Vein endothelial cell (primary cell): ENCODE data around the gene ALCAM. TPM values are rescaled to one million over a fixed set of nuclear protein-coding genes. Genes with fewer than 3 reads are reported as not detected.

Experiments used
- total RNA-seq: library from RNA; depleted of rRNA; stranded (reverse); fragments of >200 nt; gene quantifications from 2 replicates; pipeline ENCODE4 v1.2.3, GENCODE V29; 2012

ALCAM gene
- total RNA-seq, result 130 and 137 TPM in 2 replicates

DNA sequence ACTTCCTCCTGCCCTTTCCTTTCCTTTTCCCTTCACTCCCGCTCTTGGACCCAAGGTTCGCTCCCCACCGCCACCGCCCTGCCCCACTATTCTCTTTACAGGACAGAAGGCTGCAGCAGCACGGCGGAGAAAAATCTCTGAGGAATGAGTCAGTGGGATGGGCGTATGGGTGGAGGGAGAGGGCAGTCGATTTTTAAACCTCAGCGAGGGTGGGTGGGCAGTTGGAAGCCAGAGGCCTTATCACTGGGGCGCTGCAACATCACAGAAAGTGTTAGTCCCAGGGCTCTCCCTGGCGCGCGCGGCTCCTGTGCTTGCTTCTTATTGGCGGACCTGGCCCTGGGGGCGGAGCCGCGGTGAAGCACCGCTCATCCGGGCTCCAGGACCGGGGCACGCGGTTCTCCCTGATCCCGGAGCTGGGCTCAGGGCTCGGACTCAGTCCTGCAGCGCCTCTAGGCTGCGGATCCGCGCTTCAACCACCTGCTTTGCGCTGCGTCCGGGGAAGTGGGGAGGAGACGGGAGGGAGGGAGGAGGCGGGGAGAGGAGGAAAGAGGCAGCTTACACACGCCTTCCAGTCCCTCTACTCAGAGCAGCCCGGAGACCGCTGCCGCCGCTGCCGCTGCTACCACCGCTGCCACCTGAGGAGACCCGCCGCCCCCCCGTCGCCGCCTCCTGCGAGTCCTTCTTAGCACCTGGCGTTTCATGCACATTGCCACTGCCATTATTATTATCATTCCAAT, at the start of gene ALCAM:
Gene ALCAM (plus strand): TSS at position 584 of the 737 bp plus-strand sequence.

